Left colon (tissue), 2 donors: Measurements from ENCODE around the gene EPS8L2. TPM values are rescaled to one million over a fixed set of nuclear protein-coding genes. Genes with fewer than 3 reads are reported as not detected.
"Not testable (repeated sequence)": the region's sequence is repeated elsewhere in the genome, so short reads cannot be mapped to it uniquely, and the experiment has no call there.

Experiments used
- ATAC-seq: fragments of 200-7000 bp; cut with Tn5 transposase; one replicate; pipeline ENCODE4 v1.9.1; 2020; ENCODE audit warnings: mild to moderate bottlenecking, moderate library complexity
- DNase-seq, 2 donors: peaks; one replicate each; pipeline ENCODE4 v3.0.0-alpha.2; 2020
- intact Hi-C, 2 donors: fragments of 100-400 bp; cut with DNase I in 1 of 2; cut with micrococcal nuclease in 1 of 2; formaldehyde crosslinking; loops; one replicate each; pipeline versions ENCODE4 v1.11.2 to v1.14.0; 2022; cut with DNase I, micrococcal nuclease
- total RNA-seq, 2 donors: library from RNA; stranded (reverse); fragmentation: NEBNext Ultra II Directional; extraction: Animal tissue kit (Norgen Biotek cat#: 25700); gene quantifications; one replicate each; pipeline ENCODE4 v1.2.1, GENCODE V29; 2021
- donor health status: DM: no; HTN: no; CAD: no.
- donor health status: DM: yes; HTN: yes; CAD: no.

EPS8L2 gene
- total RNA-seq, 2 donors from 2014 or later, result 248 to 294 TPM

GRCh38 chr11:734541-734940 is 28.5 kb downstream of the EPS8L2 start:
- DNase-seq, ATAC-seq, intact Hi-C loops: not testable (repeated sequence)

DNA sequence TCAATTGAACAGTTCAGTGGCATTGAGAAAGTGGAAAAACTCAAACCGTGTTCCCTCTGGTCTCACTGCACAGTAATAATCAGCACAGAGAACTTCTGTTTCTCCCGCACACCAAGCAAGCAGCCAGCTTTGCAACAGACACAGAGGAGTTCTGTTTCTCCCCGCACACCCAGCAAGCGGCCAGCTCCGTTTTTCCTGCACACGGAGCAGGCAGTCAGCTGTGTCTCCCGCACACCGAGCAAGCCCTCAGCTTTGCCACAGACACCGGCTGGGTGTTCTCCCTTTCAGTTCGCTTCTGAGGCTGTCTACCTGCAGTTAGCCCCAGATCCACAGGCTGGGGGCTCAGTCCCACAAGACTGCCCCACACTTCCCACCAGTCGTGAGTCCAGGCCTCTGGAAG is 31.3 kb downstream of the EPS8L2 start:
- DNase-seq (no peak), ATAC-seq (no peak)
- intact Hi-C loops, result no loop called here

GRCh38 chr11:737899-738298 is 31.9 kb downstream of the EPS8L2 start:
- DNase-seq, ATAC-seq, intact Hi-C loops: not testable (repeated sequence)

DNA sequence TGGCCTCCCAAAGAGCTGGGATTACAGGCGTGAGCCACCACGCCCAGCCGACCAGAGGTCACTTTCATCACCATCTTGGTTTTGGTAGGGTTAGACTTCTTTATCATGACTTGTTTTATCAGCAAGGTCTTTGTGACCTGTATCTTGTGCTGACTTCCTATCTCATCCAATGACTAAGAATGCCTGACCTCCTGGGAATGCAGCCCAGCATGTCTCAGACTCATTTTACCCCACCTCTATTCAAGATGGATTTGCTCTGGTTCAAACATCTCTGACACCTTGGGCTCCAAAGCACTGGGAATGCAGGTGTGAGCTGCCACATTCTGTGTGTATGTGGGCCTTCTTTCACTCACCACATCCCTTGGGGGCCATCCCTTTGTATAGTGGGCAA is 36.1 kb downstream of the EPS8L2 start:
- intact Hi-C loops, result no loop called here
- DNase-seq, result no peak
- no peak for ATAC-seq

DNA sequence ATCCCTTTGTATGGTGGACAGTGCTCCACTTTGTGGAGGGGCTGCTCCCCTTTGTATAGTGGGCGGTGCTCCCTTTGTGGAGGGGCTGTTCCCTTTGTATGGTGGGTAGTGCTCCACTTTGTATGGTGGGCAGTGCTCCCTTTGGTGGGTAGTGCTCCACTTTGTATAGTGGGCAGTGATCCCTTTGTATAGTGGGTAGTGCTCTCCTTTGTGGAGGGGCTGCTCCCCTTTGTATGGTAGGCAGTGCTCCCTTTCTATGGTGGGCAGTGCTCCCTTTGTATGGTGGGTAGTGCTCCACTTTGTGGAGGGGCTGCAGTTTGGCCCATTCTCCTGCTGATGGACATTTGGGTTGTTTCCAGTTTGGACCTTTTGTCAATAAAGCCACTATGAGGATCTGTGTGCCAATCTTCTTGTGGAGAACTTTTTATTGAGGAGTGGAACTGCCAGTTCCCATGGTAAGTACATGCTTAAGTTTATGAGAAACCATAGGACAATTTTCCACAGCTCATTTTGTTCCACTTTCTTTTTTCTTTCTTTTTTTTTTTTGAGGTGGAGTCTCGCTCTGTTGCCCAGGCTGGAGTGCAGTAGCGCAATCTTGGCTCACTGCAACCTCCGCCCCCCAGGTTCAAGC is 36.7 kb downstream of the EPS8L2 start:
- DNase-seq (no peak), ATAC-seq (no peak)
- intact Hi-C loops, result no loop called here

DNA sequence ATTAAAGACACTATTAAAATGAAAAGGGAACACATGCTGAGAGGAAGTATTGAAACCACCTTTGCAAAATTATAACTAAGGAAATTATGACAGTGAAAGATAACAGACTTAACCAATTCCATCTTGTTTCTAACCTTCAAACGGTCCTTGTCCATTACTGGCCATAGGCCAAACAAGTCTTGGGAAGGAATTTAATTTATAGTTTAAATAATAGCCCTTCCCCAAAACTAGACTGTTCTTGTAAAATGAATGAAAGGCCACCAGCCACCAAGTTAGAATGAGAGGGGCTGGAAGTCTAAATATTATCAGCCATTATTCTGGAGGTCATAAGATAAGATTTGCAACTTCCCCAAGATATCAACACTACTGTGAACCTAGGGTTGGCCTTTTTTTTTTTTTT is 39.4 kb downstream of the EPS8L2 start:
- intact Hi-C loops, result no loop called here
- DNase-seq (no peak), ATAC-seq (no peak)

DNA sequence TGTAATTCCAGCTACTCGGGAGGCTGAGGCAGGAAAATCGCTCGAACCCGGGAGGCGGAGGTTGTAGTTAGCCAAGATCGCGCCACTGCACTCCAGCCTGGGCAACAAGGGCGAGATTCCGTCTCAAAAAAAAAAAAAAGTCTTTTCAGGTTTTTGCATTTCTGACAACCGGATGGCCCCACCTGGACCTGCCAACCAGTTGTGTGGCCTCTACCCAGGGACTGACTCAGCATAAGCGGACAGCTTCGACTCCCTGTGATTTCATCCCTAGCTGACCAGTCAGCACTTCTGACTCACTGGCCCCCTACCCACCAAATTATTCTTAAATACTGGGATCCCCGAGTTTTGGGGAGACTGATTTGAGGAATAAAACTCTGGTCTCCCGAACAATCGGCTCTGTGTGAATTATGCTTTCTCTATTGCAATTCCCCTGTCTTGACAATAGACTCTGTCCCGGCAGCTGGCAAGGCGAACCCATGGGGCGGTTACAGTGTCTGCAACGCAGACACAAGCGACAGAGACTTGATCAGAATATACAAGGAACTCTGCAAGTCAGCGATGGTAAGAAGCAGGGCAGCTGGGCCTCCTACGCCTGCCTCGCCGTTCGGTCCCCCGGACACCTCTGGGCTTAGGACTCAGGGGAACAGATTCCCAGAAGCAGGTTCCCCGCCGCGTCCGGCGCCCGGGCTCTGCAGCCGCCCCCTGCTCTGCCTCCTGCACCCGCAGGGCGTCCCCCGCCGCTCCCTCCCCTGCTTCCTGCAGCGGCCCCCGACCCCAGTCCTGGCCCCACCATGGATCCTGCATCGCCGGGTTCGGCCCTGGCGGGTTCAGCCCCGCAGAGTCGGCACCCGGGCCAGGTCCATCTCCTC is 40.5 kb downstream of the EPS8L2 start:
- ATAC-seq (peak; percentile 26), DNase-seq (no peak)
- intact Hi-C loops, result no loop called here

GRCh38 chr11:747158-748006 is 41.4 kb downstream of the EPS8L2 start, which contains the start of gene TALDO1:
TSS of gene TALDO1 (plus strand) at chr11:747464. CDS start at chr11:747482, 18 bp downstream.
- ATAC-seq, result peak; percentile 97
- peak; percentile 89 to 93 for DNase-seq
- intact Hi-C loops, result no loop called here

DNA sequence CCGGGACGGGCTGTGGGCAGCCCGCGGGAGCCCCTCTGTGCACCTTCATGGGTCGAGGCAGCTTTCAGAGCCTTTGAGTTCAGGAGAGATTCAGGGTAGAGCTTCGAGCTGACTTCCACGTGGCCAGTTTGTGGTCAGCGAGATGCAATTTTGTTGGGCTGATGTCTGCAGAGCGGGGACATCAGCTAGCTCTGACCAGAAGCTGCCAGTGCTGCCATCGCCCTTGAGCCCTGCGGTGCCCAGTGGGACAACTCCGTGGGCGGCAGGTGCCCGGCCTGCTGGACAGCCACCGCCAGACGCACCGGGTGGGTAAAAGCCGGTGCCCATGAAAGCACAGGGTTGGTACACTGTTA is 42.0 kb downstream of the EPS8L2 start:
- peak; percentile 21 for ATAC-seq
- peak in 1 of 2 donors; percentile 27 for DNase-seq
- intact Hi-C loops, result no loop called here

- ATAC-seq (no peak), DNase-seq (no peak)
- intact Hi-C loops, result no loop called here
These were observed 43.7 kb downstream of the EPS8L2 start for GRCh38 chr11:749731-750130.

DNA sequence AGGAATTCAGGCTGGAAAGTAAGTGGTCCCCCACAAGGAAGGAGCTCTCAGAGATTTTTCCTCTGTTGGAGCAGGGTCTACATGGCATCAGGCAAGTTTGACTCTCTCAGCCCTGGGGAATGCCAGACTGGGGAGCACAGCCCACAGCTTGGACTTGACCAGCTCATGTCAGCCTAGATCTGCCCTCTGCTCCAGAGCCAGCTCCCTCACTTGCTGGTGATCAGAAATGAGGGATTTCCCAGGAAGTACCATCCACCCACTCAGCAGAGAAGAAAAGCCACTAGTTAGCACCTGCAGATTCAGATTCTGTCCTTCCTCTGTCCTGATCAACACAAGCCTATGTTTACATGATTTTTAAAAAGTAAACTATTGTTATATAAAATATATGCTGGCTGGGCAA is 54.2 kb downstream of the EPS8L2 start:
- intact Hi-C loops, result no loop called here
- DNase-seq, result no peak
- no peak for ATAC-seq

- intact Hi-C loops, result no loop called here
- DNase-seq (no peak), ATAC-seq (no peak)
These were observed 55.6 kb downstream of the EPS8L2 start for GRCh38 chr11:761526-762108.

DNA sequence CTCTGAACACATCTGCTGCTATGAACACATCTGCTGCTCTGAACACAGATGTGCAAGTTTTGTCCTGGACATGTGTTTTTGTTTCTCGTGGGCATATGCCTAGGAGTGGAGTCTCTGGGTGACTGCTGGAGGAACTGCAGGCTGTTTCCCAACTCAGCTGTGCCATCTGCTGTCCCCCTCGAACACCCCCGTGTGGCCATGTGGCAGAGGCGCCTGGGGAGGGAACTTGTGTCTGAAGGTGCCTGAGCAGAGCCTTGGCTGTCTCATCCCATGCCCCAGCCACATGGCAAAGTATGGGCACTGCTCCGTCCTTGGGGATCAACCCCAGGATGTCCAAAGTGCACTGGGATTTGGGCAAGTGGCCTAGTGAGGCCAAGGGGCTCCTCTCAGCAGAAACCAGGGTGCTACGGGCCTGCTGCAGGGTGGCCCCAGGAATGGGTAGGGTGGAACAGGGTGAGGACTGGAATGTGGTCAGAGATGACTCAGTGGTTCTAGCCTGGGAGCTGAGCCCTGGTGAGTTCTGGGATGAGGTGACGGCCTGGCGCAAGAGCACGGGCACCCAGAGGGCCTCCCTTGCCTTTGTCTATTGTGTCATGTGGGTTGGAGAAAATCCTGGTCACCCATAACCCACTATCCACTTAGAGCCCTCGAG is 56.5 kb downstream of the EPS8L2 start:
- peak; percentile 50 to 59 for DNase-seq
- peak; percentile 64 for ATAC-seq
- intact Hi-C loops, result no loop called here

- peak; percentile 69 to 72 for DNase-seq
- intact Hi-C loops, result no loop called here
- peak; percentile 76 for ATAC-seq
These were observed 57.0 kb downstream of the EPS8L2 start for GRCh38 chr11:763073-763463.

- peak; percentile 5 for ATAC-seq
- DNase-seq, result no peak
- intact Hi-C loops, result no loop called here
These were observed 57.7 kb downstream of the EPS8L2 start for GRCh38 chr11:763549-764321.

- no peak for ATAC-seq
These were observed 58.4 kb downstream of the EPS8L2 start for GRCh38 chr11:764322-765024.

GRCh38 chr11:765025-765801 is 59.2 kb downstream of the EPS8L2 start:
- intact Hi-C loops, result no loop called here
- DNase-seq (peak; percentile 52 to 67), ATAC-seq (peak; percentile 30)

More at GRCh38 chr11:764322-765024, 58.4 kb downstream of the EPS8L2 start:
- intact Hi-C loops, result no loop called here
- no peak for DNase-seq
